Measurements from ENCODE around the gene HINT2.

Gene HINT2

DNA sequence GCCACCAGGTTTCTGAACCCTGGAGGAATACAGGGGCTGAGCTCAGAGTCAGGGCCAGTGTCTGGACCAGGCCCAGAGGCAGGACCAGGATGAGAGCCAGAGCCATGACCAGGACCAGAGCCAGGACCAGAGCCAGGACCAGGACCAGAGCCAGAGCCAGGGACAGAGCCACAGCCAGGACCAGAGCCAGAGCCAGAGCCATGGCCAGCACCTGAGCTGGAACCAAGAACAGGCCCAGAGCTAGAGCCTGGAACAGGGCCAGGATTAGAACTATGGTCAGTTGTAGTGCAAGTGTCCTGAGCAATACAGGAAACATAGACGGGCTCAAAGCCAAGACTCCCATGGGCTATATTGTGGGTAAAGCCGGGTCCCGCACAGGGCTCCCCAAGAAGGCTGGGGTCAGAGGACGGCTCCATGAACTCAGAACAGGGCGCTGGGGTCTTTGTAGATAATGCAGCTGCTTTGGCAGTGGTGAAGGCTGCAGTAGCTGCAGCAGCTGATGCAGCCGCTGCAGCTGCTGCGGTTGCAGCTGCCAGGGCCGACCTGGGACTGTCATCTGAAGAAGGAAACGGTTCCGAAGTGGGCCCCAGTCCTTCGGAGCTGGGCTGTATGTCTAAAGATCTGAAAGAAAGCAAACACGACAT, 3.3 kb downstream of the HINT2 start:
- DNase-seq: no peak

DNA sequence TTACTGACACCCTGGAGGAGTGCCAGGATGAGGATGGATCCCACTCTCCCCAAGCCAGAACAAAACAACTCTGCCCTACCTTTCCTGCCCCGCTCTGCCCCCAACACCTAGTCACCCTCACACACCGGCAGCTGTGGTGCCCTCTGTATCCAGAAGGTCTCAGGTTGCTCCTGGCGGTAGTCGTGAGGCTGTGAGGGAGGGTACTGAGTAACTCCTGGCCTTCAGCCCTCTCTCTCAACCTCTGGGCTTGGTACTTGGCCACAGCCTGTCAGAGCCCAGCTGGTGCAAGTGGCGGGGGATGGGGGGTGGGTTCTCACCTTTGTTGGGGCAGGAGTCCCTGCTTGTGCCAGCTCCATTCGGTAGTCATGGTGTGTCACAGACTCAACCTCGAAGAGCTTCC, 4.7 kb downstream of the HINT2 start:
- DNase-seq: no peak

DNA sequence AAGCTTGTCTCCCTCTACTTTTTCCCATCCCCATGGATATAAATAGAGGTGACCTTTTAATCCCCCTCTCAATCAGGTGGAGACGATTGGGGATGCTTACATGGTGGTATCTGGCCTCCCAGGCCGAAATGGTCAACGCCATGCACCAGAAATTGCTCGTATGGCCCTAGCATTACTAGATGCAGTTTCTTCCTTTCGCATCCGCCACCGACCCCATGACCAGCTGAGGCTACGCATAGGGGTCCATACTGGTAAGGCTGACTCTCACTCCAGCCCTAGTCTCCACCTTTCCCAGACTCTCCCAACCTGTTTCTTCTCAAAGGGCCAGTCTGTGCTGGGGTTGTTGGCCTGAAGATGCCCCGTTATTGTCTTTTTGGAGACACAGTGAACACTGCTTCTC, 6.4 kb downstream of the HINT2 start:
- DNase-seq: no peak

DNA sequence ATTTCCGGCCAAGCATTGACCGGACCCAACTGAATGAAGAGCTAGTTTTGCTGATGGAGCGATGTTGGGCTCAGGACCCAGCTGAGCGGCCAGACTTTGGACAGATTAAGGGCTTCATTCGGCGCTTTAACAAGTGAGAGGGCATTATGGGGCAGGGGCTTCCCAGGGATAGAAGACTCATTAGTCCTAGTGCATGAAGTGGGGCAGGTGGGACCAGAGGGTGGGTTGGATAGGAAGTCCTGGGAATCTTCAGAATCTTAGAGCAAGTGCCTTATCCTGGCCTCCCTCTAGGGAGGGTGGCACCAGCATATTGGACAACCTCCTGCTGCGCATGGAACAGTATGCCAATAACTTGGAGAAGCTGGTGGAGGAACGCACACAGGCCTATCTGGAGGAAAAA, 8.7 kb downstream of the HINT2 start:
- no peak for DNase-seq

DNA sequence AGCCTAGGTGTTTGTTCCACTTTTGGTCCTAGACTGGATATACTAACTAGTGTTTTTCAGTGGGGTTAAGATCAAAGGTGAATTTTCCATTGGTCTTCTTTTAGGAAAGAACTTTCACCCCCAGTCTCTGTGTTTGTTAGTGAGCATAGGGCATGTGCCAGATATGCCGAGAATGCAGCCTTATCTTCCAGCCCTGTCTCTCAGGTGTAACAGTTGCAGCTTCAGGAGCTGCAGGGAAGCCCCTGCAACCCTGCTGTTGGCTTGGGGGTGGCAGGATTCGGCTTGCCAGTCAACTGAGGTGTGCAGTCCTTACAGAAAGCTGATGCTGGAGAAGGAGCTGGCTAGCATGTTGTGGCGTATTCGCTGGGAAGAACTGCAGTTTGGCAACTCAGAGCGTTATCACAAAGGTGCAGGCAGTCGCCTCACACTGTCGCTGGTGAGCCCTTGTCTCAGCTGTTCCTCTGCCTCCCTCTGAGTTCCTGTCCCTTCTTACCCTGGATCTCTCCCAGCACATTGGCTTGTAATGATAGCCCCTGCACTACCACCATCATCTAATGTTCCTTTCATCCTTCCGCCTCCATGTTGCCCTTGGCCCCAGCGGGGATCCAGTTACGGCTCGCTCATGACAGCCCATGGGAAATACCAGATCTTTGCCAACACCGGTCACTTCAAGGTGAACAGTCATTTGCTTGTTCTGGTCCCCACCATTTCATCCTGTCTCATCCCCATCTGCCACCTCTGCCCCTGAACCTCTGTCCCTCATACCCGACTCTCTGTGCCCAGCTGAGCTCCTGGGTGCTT, 13.3 kb downstream of the HINT2 start:
- no peak for DNase-seq

DNA sequence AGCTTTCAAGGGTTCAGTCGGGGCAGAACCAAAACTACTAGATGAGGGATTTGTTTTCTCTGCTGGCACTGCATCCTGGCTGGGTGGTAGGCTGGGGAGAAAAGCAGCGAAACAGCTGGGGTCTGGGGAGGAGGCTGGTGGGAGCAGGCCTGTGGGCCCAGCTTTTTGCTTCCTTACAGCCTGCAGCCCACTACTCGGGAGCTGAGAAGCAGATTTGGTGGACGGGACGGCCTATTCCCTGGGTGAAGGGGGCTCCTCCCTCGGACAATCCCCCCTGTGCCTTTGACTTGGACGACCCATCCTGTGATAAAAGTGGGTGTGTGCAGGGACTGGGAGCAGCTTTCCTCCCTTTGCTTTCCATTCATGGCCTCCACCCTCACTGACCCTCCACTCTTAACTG, 14.3 kb downstream of the HINT2 start:
- no peak for DNase-seq

DNA sequence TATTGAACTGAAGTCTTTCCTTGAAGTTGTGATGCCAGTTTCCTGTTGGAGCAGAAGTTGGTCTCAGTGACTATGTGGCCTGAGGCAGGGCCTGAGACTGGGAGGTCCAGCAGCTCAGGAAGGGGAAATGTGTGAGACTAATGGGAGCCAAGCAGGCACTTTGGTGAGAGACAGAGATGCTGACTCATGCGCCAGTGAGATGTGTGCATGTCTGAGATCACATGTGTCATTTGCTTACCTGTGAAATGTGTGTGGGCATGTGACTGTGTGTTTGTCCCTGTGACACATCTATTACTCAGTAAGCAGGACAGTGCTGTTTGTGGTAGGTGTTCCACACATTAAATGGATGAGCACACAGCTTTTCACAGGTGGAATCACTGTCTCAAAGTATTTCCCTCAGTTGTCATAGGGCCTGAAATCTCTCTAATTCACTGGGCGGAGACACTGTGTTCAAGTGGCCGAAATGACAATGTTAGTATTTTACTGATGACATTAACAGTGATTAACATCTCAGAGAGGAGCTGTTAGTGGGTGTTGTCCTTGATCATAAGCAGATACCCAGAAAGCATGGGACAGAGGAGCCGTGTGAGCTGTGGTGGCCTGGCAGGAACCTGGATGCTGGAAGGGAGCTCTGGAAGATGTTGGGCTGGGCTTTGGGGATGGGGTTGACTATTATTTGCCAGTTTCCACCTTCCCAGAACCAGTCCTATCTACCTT, 16.0 kb downstream of the HINT2 start:
- no peak for DNase-seq

DNA sequence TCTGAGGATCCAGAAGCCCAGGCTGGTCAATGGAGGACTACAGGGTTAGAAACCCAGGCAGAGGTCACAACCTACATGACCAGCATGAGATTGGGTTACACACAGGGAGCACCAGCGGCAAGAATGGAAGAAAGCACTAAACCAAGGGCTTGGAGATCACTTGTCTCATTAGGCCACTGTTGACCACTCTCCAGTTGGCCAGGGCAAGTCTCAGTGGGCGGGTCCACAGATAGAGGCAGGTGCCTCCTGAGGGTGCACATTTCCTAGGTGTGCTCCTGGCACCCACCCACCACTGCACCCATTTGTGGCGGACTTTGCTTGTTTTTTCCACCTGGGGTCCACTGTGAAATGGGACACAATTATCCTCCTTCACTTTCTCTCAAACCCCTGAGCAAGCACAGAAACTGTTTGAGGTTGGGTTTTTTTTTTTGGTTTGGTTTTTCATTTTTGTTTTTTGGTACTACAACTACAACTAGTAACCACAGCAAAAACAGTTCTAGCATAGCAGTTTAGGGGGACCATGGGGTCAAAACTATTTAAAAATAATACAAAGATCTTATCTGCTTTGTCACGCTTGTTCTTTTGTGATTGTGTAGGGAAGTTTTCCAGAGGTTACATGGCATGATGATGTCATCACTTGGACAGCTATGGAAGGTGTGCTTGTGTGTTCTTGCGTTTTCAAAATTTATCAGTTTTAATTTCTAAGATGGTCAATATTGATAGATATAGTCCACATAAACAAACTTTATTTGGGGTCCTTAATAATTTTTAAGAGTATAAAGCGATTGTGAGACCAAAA, 17.3 kb downstream of the HINT2 start:
- DNase-seq: no peak

DNA sequence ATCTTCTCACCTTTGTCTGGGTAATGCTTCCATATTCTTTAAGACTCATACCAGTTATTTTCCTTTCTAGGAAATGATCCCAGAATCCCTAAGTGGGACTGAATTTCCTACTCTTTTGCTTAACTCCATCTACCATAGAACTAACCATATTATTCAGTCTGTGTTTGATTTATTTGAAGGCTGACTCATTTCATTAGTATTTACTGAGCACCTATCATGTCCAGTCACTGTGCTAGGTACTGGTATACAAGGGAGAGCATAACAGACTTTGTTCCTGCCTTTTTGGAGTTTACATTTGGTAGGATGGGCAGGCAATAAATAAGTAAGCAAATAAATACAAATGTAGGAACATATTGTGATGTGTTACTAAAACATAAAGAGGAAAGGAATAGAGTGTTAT, 19.1 kb downstream of the HINT2 start:
- no peak for DNase-seq

DNA sequence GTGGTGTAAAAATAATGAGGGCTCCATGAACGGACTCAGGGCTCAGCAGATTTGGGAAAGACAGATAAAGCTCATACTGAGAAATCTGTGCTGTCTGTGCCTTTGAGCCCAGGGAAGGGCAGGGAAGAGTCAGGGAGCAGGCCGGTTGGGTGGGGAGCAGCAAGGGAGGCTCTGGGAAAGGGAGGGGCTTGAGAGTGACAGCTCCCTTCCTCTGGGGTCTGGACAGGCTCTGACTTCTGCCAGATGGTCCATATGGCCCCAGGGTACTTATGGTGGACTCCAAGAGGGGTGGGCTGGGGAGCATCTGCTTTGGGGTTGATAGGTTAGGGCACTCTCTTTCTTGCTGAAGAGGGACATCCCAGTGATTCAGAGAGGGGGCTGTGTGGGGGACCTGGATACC, 21.4 kb downstream of the HINT2 start:
- DNase-seq: no peak

DNA sequence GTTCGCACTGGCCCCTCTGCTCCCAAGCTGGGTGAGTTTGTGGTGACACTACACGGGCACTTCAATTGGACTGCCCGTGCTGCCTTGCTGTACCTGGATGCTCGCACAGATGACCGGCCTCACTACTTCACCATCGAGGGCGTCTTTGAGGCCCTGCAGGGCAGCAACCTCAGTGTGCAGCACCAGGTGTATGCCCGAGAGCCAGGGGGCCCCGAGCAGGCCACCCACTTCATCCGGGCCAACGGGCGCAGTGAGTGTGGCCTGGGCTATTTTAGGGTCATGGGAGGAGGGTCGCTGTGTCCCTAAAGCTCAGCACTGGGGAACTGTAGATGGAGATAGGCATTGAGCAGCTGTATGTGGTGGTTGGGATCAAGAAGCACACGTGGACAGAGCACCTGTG, 22.0 kb downstream of the HINT2 start:
- no peak for DNase-seq

DNA sequence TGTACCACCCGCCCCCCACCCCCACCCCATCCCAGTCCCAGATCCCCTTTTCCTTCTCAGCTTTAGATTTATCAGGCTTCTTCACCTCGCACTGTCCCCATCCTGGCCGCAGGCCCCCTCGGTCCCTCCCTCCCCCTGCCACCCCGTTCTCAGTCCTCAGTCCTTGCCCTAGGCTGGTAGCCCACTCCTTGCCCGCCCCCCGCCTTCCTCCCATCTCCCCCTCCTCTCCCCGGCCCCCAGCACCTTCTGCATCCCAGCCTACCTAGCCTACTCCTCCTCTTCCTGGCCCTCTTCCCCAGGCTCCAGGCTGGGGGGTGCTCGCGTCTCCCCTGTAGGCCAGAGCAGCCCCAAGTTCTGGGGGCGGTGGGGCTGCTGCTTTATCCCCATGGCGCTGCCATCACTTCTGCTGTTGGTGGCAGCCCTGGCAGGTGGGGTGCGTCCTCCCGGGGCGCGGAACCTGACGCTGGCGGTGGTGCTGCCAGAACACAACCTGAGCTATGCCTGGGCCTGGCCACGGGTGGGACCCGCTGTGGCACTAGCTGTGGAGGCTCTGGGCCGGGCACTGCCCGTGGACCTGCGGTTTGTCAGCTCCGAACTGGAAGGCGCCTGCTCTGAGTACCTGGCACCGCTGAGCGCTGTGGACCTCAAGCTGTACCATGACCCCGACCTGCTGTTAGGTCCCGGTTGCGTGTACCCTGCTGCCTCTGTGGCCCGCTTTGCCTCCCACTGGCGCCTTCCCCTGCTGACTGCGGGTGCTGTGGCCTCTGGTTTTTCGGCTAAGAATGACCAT, 22.6 kb downstream of the HINT2 start:
- DNase-seq: no peak

DNA sequence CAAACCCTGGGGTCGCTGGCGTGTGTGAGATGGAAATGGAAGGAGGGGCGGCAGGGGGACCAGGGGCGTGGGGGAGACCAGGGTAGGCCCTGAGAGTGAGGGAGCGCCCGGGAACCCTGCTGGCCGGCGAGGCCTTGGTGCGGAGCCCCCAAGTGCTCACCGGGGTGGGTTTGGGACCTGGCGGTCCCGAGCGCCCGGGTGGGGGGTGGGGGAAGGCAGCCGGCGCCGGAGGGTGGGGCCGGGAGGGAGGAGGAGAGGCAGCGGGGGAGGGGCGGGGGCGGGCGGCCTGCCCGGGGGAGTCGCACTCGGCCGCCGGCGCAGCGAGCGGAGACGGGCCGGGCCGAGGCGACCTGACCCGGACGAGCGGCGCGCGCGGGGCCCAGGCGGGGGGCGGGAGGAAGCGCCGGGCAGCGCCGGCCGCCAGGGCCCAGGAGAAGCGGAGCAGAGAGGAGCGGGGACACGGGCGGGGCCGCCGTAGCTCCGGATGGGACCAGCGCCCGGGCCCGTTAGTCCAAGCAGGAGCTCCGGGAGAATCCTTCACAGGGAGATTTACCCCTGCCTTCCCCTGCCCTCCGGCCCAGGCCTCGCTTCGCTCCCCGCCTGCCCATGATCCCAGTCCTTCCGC, 23.4 kb downstream of the HINT2 start, which contains the start of gene NPR2:
Gene NPR2, plus strand, starts transcription at position 295 of the 625 bp plus-strand sequence. CDS start 818 bp downstream, outside the sequence.
- DNase-seq: no peak

DNA sequence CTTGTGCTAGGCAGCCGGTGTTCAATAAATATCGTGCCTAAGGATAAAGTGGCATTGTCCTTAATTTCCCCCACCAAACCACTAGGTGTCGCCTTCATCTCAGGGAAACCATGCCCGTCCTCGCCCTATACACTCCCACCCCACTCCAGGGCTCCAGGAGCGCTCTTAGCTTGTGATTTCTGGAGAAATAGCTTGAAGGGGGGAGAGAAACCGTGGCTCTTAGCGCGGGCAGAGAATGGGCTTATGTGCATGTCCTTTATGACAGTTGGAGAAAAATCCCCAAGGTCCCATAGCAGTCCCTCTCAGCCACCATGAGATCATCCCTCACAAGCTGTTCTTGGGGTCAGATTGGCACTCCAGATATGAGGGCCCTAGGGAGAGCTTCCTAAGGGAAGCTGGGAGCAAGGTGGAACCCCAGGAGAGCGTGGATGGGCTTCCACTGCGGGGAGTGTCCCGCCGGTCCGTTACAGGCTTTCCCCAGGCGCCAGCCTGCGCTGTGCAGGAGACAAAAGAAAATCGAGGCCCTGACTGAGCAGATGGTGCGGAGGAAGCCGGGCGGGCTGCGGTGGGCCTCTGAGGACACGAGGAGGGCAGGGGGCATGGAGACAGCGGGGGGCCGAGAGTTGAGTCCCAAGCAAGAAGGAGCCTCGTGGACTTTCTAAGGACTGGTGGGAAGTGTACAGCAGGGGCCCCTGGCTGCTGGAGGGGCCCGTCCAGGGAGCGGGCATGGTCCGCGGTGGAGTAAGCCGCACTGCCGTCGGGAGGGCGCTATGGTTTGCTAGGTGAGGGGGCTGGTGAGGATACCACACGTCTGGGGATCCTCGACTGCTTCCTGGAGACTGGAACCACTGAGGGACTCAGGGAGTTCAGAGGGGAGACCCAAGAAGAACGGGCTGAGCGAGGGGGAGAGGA, 24.2 kb downstream of the HINT2 start:
- DNase-seq: no peak

DNA sequence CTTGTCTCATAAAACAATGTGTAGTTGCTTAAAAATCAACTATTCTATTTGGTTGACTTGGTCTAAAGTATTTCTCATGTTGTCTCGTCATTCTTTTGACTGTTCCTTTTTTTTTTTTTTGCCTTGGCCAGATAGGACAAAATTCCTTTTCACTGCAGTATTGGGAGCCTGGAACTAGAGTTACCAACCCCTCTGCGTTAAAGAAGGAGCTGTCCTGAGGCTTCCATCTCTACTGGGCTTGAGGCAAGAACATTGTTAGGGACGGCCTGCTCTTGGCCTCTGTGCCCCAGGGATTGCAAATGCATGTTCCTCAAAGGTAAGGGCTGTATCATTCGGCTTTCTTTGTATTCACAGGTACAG, 24.8 kb downstream of the HINT2 start:
- no peak for DNase-seq

DNA sequence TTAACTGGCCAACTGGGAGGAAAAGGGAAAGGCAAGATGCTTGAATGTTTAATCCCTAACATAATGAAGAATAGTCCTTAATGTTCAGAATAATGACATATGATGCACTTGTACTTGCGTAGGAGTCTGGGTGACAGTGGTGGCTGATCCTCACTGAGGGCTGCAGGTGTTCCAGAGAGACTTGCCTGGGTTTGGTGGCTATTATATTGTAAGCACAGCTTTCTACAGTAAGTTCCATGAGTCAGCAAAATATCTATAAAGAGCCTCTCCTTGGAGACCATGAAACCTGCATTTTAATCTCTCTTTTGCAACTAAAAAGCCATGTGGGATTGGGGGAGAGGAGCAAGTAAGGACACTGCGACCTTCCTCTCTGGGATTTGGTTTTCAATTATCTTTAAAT, 25.3 kb downstream of the HINT2 start:
- DNase-seq: no peak

DNA sequence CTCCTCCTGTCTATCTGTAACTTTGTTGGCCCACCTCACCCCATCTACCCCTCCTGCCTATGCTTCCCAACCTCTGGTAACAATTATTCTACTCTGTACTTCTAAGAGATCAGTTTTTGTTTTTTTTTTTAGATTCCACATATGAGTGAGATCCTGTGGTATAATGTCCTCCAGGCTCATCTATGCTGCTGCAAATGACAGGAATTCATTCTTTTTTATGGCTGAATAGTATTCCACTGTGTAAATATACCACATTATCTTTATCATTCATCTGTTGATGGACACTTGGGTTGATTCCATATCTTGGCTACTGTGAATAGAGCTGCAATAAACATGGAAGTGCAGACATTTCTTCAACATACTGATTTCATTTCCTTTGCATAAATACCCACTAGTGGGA, 31.4 kb downstream of the HINT2 start:
- no peak for DNase-seq

DNA sequence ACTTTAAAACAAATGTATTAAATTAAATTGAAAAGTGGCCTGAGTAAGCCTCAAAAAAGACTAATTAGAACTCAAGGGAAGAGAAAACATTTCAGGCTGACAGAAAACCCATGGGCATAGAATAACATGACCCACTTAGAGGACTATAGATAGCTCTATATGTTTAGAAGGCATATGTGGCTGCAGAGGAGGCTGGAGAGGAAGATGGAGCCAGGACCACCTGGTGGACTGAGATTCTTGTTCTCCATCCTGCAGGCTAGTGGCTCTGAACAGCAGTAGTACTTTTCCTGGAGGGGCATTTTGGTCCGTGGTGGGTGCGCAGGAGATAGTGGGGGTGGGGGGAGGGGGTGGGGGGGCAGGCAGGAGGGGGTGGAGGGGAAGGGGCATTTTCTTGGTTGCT, 33.8 kb downstream of the HINT2 start:
- DNase-seq: no peak

DNA sequence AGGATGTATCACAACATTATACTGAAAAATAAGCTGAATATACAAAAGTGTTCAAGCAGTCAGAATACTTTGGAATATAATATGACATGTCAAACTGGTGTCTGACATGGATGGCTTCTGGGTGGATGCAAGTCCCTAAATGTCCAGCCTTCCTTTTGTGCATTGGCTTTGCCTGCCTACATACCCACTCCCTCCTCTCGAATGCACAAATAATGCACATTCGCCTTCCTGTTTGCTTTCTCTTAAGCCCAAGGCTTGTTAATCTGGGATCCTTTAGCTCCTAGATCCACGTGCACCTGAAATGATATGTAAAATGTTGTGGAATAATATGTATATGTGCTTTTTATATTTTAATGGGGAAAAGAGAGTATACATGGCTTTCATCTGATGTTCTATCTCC, 36.3 kb downstream of the HINT2 start:
- no peak for DNase-seq

DNA sequence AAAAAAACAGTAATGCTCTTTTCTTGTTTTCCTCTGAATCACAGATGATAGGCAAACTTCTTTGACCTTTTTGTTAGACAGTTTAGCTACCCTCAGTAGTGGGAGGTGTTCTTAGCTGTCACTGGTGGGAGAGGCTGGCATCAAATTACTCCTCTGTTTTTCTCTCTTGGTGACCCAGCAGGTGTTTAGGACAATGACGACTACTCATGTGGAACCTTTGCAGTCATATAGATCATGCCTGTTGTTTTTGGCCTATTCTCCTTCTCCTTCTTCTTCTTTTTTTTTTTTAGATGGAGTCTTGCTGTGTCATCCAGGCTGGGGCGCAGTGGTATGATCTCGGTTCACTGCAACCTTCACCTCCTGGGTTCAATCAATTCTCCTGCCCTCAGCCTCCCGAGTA, 38.8 kb downstream of the HINT2 start:
- DNase-seq: no peak
